SKM-1 treated with dmso at 0.1 percent for 144 hours (cell line): ENCODE results near the gene ENPP4.
"Not testable (repeated sequence)": the region's sequence is repeated elsewhere in the genome, so short reads cannot be mapped to it uniquely, and the experiment has no call there.

Experiments
- DNase-seq: peaks from one replicate; lab custom pipeline; 2025; ENCODE audit not compliant: unreplicated experiment; lab: John Stamatoyannopoulos, UW

Gene ENPP4

GRCh38 chr6:46130666-46131065 is 877 bp downstream of the ENPP4 start:
- DNase-seq, result no peak

GRCh38 chr6:46131291-46131690 is 1.5 kb downstream of the ENPP4 start:
- not testable (repeated sequence) for DNase-seq

GRCh38 chr6:46134216-46134615 is 4.4 kb downstream of the ENPP4 start:
- no peak for DNase-seq

GRCh38 chr6:46135176-46135575 is 5.4 kb downstream of the ENPP4 start:
- DNase-seq, result no peak

- DNase-seq, result no peak
Measured at GRCh38 chr6:46136831-46137230, 7.0 kb downstream of the ENPP4 start.

- no peak for DNase-seq
Measured at GRCh38 chr6:46137387-46137786, 7.6 kb downstream of the ENPP4 start.

- DNase-seq, result no peak
Measured at GRCh38 chr6:46138281-46138680, 8.5 kb downstream of the ENPP4 start.

- DNase-seq, result no peak
Measured at GRCh38 chr6:46144270-46144669, 14.5 kb downstream of the ENPP4 start.

- not testable (repeated sequence) for DNase-seq
Measured at GRCh38 chr6:46149066-46149465, 19.3 kb downstream of the ENPP4 start.

- no peak for DNase-seq
Measured at GRCh38 chr6:46156701-46157100, 26.9 kb downstream of the ENPP4 start.

GRCh38 chr6:46159229-46159628 is 29.4 kb downstream of the ENPP4 start:
- no peak for DNase-seq

- no peak for DNase-seq
Measured at GRCh38 chr6:46160102-46160501, 30.3 kb downstream of the ENPP4 start.

- DNase-seq, result peak; percentile 38
Measured at GRCh38 chr6:46170357-46171289, 40.8 kb downstream of the ENPP4 start, which contains the start of gene ENPP5. ENPP5 (minus strand) TSS chr6:46170980; CDS start chr6:46168262, 2,718 bp downstream.

- no peak for DNase-seq
Measured at GRCh38 chr6:46172176-46172575, 42.4 kb downstream of the ENPP4 start.

- no peak for DNase-seq
Measured at GRCh38 chr6:46174904-46175303, 45.1 kb downstream of the ENPP4 start.

GRCh38 chr6:46175446-46175845 is 45.7 kb downstream of the ENPP4 start:
- DNase-seq, result no peak

GRCh38 chr6:46175976-46176375 is 46.2 kb downstream of the ENPP4 start:
- no peak for DNase-seq

- no peak for DNase-seq
Measured at GRCh38 chr6:46184114-46184513, 54.3 kb downstream of the ENPP4 start.

- DNase-seq, result no peak
Measured at GRCh38 chr6:46186583-46186982, 56.8 kb downstream of the ENPP4 start.

- no peak for DNase-seq
Measured at GRCh38 chr6:46189726-46190125, 59.9 kb downstream of the ENPP4 start.

GRCh38 chr6:46190889-46191288 is 61.1 kb downstream of the ENPP4 start:
- DNase-seq, result no peak

- no peak for DNase-seq
Measured at GRCh38 chr6:46191961-46192360, 62.2 kb downstream of the ENPP4 start.
